Hepatocyte (in vitro differentiated cells): ENCODE results near the gene ARHGEF25. TPM values are rescaled to one million over a fixed set of nuclear protein-coding genes. Genes with fewer than 3 reads are reported as not detected.
A peak's percentile ranks its signal among the peaks of the same experiment; 100 is the strongest.

ENCODE experiments used
- DNase-seq: peaks from one replicate; pipeline ENCODE4 v3.0.0-alpha.2; 2016; ENCODE audit warnings: low spot score
- H2AFZ ChIP-seq: fragments of 200-600 bp; sonication (generic); 2 replicates; pipeline ENCODE4 v1.6.0; 2016; ENCODE audit warnings: antibody characterized with exemption, mild to moderate bottlenecking
- H3K27ac ChIP-seq: fragments of 200-600 bp; sonication (generic); 2 replicates; pipeline ENCODE4 v1.5.1; 2016; ENCODE audit warnings: mild to moderate bottlenecking
- H3K27me3 ChIP-seq: fragments of 200-600 bp; sonication (generic); 2 replicates; pipeline ENCODE4 v1.6.1; 2016
- H3K36me3 ChIP-seq: fragments of 200-600 bp; sonication (generic); replicated peaks from 2 replicates; pipeline ENCODE4 v1.5.1; 2016; ENCODE audit warnings: low read depth; ENCODE audit not compliant: insufficient read depth
- H3K4me1 ChIP-seq: fragments of 200-600 bp; sonication (generic); 2 replicates; pipeline ENCODE4 v1.5.1; 2016; ENCODE audit warnings: mild to moderate bottlenecking, moderate library complexity; ENCODE audit not compliant: insufficient read depth
- H3K4me2 ChIP-seq: fragments of 200-600 bp; sonication (generic); 2 replicates; pipeline ENCODE4 v1.6.0; 2016
- H3K4me3 ChIP-seq: fragments of 200-600 bp; sonication (generic); 2 replicates; pipeline ENCODE4 v1.5.1; 2016; ENCODE audit warnings: mild to moderate bottlenecking
- H3K79me2 ChIP-seq: fragments of 200-600 bp; sonication (generic); 2 replicates; pipeline ENCODE4 v1.6.0; 2017; ENCODE audit warnings: mild to moderate bottlenecking
- H3K9me2 ChIP-seq: fragments of 200-600 bp; sonication (generic); replicated peaks from 2 replicates; pipeline ENCODE4 v1.6.0; 2017; ENCODE audit warnings: mild to moderate bottlenecking; ENCODE audit not compliant: insufficient read depth
- H3K9me3 ChIP-seq: fragments of 200-600 bp; sonication (generic); 2 replicates; pipeline ENCODE4 v1.5.1; 2016; ENCODE audit warnings: low read depth, mild to moderate bottlenecking
- H4K20me1 ChIP-seq: fragments of 200-600 bp; sonication (generic); 2 replicates; pipeline ENCODE4 v1.6.0; 2016; ENCODE audit warnings: mild to moderate bottlenecking; ENCODE audit not compliant: insufficient read depth, poor library complexity, severe bottlenecking
- CTCF ChIP-seq: fragments of 200-600 bp; sonication (generic); IDR thresholded peaks from 2 replicates; pipeline ENCODE4 v1.5.1; 2016; ENCODE audit warnings: antibody characterized with exemption, mild to moderate bottlenecking; ENCODE audit not compliant: poor library complexity
- EZH2 ChIP-seq: fragments of 200-600 bp; sonication (generic); IDR thresholded peaks from 2 replicates; pipeline ENCODE4 v1.6.1; 2016; ENCODE audit warnings: antibody characterized with exemption, mild to moderate bottlenecking, borderline replicate concordance
- EZH2phosphoT487 ChIP-seq: fragments of 200-600 bp; sonication (generic); IDR thresholded peaks from one replicate; pipeline ENCODE4 v1.6.1; 2018; ENCODE audit warnings: antibody characterized with exemption, mild to moderate bottlenecking, low read depth, moderate library complexity; ENCODE audit not compliant: unreplicated experiment, severe bottlenecking
- WGBS: methylation state at CpG from one replicate; pipeline ENCODE4 v1.1.6; 2016; ENCODE audit warnings: low lambda C conversion rate; ENCODE audit errors: missing lambda C conversion rate; 5-methylcytosine and 5-hydroxymethylcytosine counted together
- polyA plus RNA-seq: library from polyadenylated mRNA; unstranded; fragments of >200 nt; fragmentation: Nextera tagmentation; extraction: Ambion mirVana; gene quantifications from 2 replicates; pipeline ENCODE4 v1.2.1, GENCODE V29; 2016
- total RNA-seq: library from RNA; depleted of rRNA; stranded (reverse); fragments of >200 nt; gene quantifications from 2 replicates; pipeline ENCODE4 v1.2.3, GENCODE V29; 2014

Gene ARHGEF25
- total and polyA plus RNA-seq, 2 experiments from 2014 or later: 0.29 to 12.6 TPM

GRCh38 chr12:57609781-57610553 lies 1.3 kb upstream of the ARHGEF25 start:
- peaks cover 20% of the 10 kb centered on the region for H3K4me1 ChIP-seq
- 25% methylated on average over 21 of the region's 34 CpGs for WGBS

GRCh38 chr12:57610554-57611107 lies 604 bp upstream of the ARHGEF25 start:
- H3K9me2 ChIP-seq: no peaks in the 10 kb centered on the region
- H3K4me1 ChIP-seq: peaks cover 15% of the 10 kb centered on the region
- no peaks in the 10 kb centered on the region for H3K36me3 ChIP-seq
- no peaks in the 10 kb centered on the region for H3K9me3 ChIP-seq
- H3K79me2 ChIP-seq: no peaks in the 10 kb centered on the region
- H3K4me2 ChIP-seq: peak overlapping the region; percentile 94
- TF ChIP-seq EZH2 (no peak), CTCF (no peak), EZH2phosphoT487 (no peak)
- H4K20me1 ChIP-seq: no peaks in the 10 kb centered on the region
- H2AFZ ChIP-seq: peak overlapping the region; percentile 94
- H3K4me3 ChIP-seq: peak overlapping the region; percentile 57
- H3K27me3 ChIP-seq: peaks cover 48% of the 10 kb centered on the region
- DNase-seq: no peak
- 6% methylated on average over 28 of the region's 29 CpGs for WGBS
- peak overlapping the region; percentile 57 for H3K27ac ChIP-seq

More at GRCh38 chr12:57609781-57610553, 1.3 kb upstream of the ARHGEF25 start:
- TF ChIP-seq CTCF (no peak), EZH2 (peak; percentile 42), EZH2phosphoT487 (no peak)
- Histone ChIP-seq H3K79me2 (no peaks in the 10 kb centered on the region), H3K9me3 (no peaks in the 10 kb centered on the region), H3K4me3 (peak overlapping the region; percentile 57), H3K9me2 (no peaks in the 10 kb centered on the region), H3K36me3 (no peaks in the 10 kb centered on the region), H2AFZ (peak overlapping the region; percentile 94), H3K27me3 (peaks cover 42% of the 10 kb centered on the region), H3K27ac (no peak overlapping the region), H4K20me1 (no peaks in the 10 kb centered on the region), H3K4me2 (peak overlapping the region; percentile 94)
- no peak for DNase-seq

- TF ChIP-seq EZH2phosphoT487: no peak
- no peak for TF ChIP-seq EZH2
- no peak for TF ChIP-seq CTCF
- WGBS: 18% methylated on average over 12 of the region's 23 CpGs
- DNase-seq: no peak
- Histone ChIP-seq H3K9me3 (no peaks in the 10 kb centered on the region), H3K27ac (no peak overlapping the region), H3K27me3 (peaks cover 58% of the 10 kb centered on the region), H4K20me1 (no peaks in the 10 kb centered on the region), H2AFZ (peak overlapping the region; percentile 94), H3K36me3 (no peaks in the 10 kb centered on the region), H3K4me3 (peak overlapping the region; percentile 57), H3K79me2 (no peaks in the 10 kb centered on the region), H3K4me2 (peak overlapping the region; percentile 94), H3K9me2 (no peaks in the 10 kb centered on the region), H3K4me1 (peaks cover 13% of the 10 kb centered on the region)
These were observed 834 bp downstream of the ARHGEF25 start for GRCh38 chr12:57611827-57612710.
